Measurements from ENCODE around the gene POLR2J.
A peak's percentile ranks its signal among the peaks of the same experiment; 100 is the strongest.

Gene POLR2J

GRCh38 chr7:102434039-102434486 lies 44.7 kb downstream of the POLR2J start:
- no peak for DNase-seq

- DNase-seq, result peak; percentile 41
Measured at GRCh38 chr7:102433219-102434038, 45.3 kb downstream of the POLR2J start, which contains the start of gene ORAI2. Gene ORAI2, plus strand, starts transcription at chr7:102433575. Its CDS starts 5,382 bp downstream, at chr7:102438957.

GRCh38 chr7:102432442-102433218 lies 46.1 kb downstream of the POLR2J start:
- DNase-seq, result no peak

- DNase-seq, result peak; percentile 56
Measured at GRCh38 chr7:102431617-102432298, 47.0 kb downstream of the POLR2J start.

- DNase-seq, result no peak
Measured at GRCh38 chr7:102429141-102429899, 49.4 kb downstream of the POLR2J start.

GRCh38 chr7:102427019-102427405 lies 51.7 kb downstream of the POLR2J start:
- no peak for DNase-seq

GRCh38 chr7:102426268-102427018 lies 52.3 kb downstream of the POLR2J start:
- no peak for DNase-seq

GRCh38 chr7:102425639-102426267 lies 53.0 kb downstream of the POLR2J start:
- DNase-seq, result no peak

- no peak for DNase-seq
Measured at GRCh38 chr7:102424787-102425218, 53.9 kb downstream of the POLR2J start.

GRCh38 chr7:102424129-102424551 lies 54.6 kb downstream of the POLR2J start:
- no peak for DNase-seq
